Measurements from ENCODE around the gene CTNNA2. TPM values are rescaled to one million over a fixed set of nuclear protein-coding genes. Genes with fewer than 3 reads are reported as not detected.

Gene CTNNA2
- polyA plus RNA-seq (ENCODE audit: insufficient read length in 12 of 12), result 1 to 10 TPM in 4 of 12 donors, under 1 TPM in 7, not detected in 1; 0.20 to 3.7 (median 0.85) TPM
- long read RNA-seq, donor 1, result 0 reads
- long read RNA-seq, donor 2, result 0 reads
- long read RNA-seq, donor 3, result 0 reads
- long read RNA-seq, donor 4, result 0 reads
- long read RNA-seq, donor 5, result 0 reads
- long read RNA-seq, donor 6, result 0 reads
- long read RNA-seq, donor 7, result 0 reads
- long read RNA-seq, donor 8, result 0 reads
- long read RNA-seq, donor 9, result 0 reads
- long read RNA-seq, donor 10, result 0 reads
- long read RNA-seq, donor 11, result 0 reads

DNA sequence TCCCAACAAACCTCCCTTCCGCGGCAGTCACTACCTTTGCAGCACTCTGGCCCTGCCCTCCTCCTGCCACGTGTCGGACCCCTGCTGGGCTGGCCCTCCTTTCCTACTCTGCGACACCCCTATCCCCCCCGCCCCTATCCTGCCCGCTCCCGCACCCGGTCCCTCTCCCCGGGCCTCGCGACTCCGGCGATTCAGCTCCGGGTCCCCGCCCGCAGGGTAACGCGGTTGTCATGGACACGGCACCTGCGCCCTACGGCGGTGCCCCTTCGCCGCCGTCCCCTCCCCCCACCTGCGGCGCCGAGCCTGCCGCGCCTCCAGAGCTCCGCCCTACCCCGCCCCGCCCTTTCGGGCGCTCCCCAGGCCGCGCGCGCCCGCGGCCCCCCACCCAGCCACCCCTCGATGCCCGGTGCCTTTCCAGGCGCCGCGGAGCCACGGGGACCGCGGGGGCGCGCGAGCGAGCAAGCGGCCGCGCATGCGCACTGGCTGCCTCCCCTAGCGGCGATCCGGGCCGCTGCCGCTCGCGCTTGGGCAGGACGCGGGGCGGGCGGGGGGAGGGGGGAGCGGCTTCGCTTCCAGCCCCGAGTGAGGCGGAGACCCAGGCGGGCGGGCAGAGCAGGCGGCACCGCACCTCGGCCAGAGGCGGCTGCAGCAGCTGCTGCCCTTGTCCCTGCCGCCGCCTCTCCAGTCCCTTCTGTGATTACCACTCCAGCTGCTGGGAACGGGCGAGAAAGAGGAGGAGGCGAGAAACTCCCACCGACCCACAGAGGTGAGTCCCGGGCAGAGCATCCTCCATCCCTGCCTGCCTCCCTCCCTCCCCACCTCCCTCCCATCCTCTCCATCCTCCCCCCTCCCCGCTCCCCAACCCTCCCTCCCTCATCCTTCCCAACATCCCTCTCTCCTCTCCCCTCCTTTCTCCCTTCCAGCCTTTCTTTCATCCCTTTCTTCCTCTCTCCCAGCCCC, at the start of gene CTNNA2:
Gene CTNNA2, plus strand, starts transcription at position 610 of the 960 bp plus-strand sequence.
- DNase-seq, result peak; percentile 4

- DNase-seq, result no peak
These were observed 25.5 kb upstream of the CTNNA2 start for GRCh38 chr2:79487399-79487798.

- DNase-seq, result peak; percentile 70
These were observed 1.4 kb upstream of the CTNNA2 start for GRCh38 chr2:79511320-79511951.

DNA sequence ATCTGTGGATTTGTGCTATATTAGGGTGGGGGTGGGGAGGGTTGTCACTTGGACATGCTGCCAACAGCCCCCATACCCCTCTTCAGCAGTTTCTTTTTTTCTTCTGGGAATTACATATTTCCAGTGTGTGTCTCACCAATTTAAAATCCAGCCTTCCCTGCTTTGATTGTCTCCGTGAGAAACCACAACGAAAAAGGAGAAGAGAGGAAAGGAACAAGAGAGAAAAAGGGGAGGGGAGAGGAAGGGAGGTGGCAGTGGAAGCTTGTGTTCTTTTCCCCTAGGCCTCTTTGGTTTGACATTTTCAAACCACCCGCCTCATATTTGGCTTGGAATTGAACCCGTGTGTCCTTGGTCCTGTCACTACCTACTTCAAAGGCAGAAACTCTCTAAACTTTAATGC, 860 bp downstream of the CTNNA2 start:
- no peak for DNase-seq

- no peak for DNase-seq
These were observed 16.8 kb downstream of the CTNNA2 start for GRCh38 chr2:79529636-79530035.

DNA sequence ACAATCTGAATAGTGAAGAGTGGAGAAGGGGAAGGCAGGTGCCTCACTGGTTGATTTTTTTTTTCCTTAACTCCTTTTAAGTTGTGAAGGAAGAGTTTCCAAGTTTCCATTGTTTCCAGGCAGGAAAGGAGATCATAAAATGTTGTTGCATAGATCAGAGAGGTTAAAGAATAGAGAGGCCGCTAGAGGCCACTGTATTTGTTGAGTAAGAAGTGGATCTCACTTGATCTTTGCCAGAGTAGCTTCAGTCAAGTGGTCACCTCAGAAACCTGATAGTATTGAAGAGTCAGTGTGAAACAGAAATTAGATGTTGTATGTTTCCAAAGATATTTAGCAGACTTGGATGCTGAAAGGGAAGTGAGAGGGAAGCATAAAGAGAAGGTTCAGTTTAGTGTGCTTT, 17.6 kb downstream of the CTNNA2 start:
- no peak for DNase-seq

DNA sequence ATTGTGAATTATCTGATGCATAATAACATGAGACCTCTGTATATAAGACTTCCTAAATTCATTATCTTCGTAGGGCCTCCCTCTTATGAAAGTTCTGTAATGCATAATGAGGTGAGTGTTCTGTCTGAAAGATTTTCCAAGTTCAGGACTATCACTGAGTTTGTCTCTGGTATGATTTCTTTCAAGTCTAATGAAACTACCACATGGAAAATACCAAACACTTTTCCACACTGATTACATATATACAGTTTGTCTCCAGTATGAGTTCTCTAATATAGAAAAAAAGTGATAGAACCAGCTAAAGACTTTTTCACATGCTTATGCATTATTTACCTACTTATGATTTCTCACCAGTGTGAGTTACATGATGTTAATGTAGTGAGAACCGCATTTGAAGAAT, 34.7 kb downstream of the CTNNA2 start:
- no peak for DNase-seq

- no peak for DNase-seq
These were observed 39.8 kb downstream of the CTNNA2 start for GRCh38 chr2:79552653-79553052.

- no peak for DNase-seq
These were observed 42.0 kb downstream of the CTNNA2 start for GRCh38 chr2:79554899-79555298.

GRCh38 chr2:79564065-79564464, 51.2 kb downstream of the CTNNA2 start:
- no peak for DNase-seq

GRCh38 chr2:79569048-79569447, 56.2 kb downstream of the CTNNA2 start:
- DNase-seq, result no peak

GRCh38 chr2:79573895-79574674, 61.2 kb downstream of the CTNNA2 start:
- DNase-seq, result no peak

DNA sequence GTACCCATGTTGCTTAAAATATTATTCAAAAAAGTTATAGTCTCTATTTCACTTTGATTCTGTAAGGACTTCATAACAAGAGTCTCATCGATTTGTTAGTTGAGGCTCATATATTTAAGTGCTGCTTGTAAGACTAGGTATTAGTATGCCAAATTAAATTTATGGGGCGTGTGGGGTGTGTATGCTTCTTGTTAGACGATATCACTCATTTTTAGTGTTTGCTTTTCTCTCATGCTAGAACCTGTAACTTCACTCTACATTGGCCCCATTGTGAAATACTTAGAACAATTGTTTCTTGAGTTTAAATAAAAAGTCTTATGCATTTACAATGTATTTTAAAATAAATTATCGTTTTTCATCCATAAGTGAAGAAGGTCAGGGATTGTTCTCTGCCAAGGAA, 63.6 kb downstream of the CTNNA2 start:
- DNase-seq, result no peak

DNA sequence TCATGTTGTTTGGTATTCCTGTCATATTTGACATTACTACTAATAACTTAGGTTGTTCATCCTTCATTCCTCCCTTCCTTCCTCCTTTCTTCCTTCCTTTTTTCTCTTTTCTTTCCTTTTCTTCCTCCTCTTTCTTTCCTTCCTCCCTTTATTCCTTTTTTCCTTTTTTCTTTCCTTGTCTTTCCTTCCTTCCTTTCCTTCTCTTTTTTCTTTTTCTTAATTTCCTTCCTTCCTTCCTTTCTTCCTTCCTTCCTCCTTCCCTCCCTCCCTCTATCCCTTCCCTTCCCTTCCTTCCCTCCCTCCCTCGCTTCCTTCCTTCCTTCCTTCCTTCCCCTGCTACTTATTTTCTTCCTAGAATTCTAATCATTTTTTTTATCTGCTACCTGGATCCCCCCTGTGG, 66.1 kb downstream of the CTNNA2 start:
- DNase-seq, result no peak

DNA sequence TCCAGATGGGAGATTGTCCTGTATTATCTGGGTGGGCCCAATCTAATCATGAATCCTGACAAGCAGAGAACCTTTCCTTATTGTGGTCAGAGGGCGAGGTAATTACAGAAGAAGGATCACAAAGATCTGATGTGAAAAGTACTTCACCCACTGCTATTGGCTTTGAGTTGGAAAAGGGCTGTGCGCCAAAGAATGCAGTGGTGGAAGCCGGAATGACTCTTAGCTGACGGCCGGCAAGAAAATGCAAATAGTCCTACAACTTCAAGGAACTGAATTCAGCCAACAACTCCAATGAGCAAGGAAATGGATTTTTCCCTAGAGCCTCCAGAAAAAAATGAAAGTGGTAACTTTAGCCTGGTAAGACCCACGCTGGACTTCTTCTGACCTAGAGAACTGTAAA, 67.3 kb downstream of the CTNNA2 start:
- DNase-seq, result no peak

DNA sequence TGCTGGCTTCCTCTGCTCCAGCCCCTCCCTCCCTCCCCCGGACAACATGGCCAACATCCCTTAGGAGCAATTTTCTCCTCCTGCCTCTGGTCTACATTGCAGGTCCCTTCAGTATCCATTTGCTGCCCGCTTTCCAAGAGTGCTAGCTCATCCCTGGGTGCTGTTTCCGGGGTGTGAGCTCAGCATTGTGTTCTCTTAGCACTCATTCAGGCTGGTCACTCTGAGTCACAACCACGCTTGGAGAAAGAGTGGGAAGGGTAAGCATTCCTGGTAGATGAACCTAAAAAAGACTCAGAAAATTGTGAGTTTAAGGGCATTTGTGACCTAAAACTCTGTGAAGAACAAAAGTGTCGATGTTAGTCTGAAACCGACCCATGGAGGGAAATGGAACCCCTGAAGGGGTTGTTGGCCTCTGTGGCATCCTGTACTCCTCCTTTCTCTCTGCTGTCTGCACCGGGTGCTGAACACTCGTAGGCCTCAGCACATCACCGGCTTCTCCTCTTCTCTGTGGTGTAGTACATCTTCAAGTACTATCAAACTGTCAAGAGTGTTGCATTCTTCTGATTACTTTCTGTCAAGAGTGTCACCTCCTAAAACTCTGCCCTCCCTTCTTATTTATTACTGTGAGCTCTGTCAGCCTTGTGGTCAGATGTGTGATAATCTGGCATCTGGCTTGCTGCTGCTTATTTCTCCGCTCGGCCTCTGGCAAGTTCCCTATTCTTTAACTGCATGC, 73.0 kb downstream of the CTNNA2 start:
- no peak for DNase-seq

DNA sequence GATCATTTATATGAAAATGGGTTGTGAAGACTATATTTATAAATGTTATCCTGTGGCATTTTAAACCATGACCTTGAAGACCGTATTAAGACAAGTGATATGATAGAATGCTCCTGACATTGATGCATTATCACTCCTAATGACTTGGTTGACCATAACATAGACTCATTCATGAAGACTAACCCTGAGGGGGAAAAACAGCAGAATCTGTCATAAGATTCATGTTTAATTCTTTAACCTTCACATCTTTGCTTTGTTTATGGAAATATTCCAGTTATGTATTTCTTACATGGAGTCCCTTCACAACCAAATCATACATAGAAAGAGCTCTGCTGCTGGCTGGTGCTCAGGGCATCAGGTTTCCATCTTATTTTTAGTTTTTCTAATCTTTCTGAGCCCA, 78.4 kb downstream of the CTNNA2 start:
- no peak for DNase-seq

DNA sequence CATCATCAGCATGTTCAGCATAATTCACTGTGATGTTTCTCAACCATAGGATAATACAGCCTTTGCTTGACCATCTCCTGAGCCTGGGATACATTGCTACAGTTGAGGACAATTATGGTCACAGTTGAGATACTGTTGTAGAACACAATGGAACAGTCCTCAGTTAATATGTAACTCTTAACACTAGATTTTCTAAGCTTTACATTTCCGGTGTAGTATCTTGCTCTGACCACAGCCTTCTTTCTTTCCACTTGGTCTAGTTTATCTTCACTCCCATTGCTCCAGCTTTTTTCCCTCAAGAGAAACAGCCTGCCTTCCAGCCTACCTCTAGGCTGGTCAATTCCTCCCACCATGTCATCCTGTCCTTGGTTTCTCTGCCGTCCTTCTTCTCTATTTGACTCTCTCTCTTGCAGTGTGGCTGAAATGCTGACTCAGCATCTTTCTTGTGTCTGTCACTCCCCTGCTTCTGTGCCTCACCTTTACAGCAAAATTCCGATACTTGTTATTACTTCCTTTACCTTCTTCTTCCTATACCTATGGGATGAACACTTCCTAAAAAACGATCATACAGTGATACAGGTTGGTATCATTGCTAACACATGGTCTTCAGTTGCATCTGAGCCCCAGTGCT, 80.5 kb downstream of the CTNNA2 start:
- DNase-seq, result no peak

DNA sequence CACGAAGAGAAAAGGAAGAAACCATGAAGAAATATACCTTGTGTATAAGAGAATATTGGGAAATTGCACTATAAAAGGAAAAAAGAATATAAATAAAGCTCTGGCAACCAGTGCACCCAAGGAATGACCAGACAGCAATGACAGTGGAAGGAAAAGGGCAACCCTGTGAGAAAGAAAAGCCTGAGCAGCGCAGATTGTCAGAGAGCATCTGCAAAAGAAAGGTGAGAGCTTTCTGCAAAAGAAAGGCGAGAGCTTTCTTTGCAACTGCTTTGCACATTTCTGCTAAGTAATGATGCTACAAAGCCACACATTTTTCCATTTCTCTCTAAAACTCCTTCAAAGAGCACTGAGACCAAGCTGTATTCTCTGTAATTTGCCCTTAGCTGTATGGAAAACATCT, 83.6 kb downstream of the CTNNA2 start:
- no peak for DNase-seq

DNA sequence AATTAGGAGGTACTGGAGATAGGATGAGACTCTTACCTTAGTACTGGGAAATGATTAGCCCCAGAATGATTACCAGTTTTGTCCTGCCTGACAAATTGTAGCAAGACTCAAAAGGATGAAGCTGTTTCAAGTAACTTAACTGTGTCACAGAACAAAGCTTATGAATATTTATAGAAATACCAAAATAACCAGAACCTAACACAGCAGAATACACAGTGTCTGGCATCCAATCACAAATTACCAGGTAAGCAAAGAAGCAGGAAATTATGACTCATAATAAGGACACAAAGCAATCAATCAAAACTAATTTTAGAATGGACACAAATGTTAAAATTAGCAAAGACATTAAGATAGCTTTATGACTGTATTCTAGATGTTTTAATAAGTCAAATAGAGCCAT, 91.9 kb downstream of the CTNNA2 start:
- no peak for DNase-seq
